PFSK-1 (cell line): Measurements from ENCODE around the gene COL24A1.

Experiments
- FOXP2 ChIP-seq: optimal IDR thresholded peaks from 2 replicates; pipeline ENCODE3; 2011; ENCODE audit warnings: borderline replicate concordance, control low read depth, inconsistent platforms; ENCODE audit not compliant: insufficient read depth; ENCODE audit errors: extremely low read length, extremely low read depth
- POLR2AphosphoS5 ChIP-seq: IDR thresholded peaks from 2 replicates; pipeline ENCODE4 v1.6.1; 2012; ENCODE audit warnings: low read depth, mild to moderate bottlenecking, control low read depth, low read length, moderate library complexity
- SIN3A ChIP-seq: IDR thresholded peaks from 2 replicates; pipeline ENCODE4 v1.6.1; 2012; ENCODE audit warnings: mild to moderate bottlenecking, low read length, moderate library complexity, borderline replicate concordance; ENCODE audit not compliant: insufficient read depth
- TAF1 ChIP-seq: IDR thresholded peaks from 2 replicates; pipeline ENCODE4 v1.6.1; 2012; ENCODE audit warnings: low read length, control low read depth, borderline replicate concordance; ENCODE audit not compliant: insufficient read depth
- TF ChIP-seq, protein P1 (sequence below), 2 experiments: IDR thresholded peaks; 2 replicates each; pipeline versions ENCODE4 v1.6.1 to v1.8.0; 2011 to 2012; ENCODE audit warnings: low read depth in 2 of 2, low read length in 2 of 2, control low read depth in 1 of 2, inconsistent platforms in 1 of 2, mild to moderate bottlenecking in 1 of 2, moderate library complexity in 1 of 2; ENCODE audit not compliant: insufficient read depth in 1 of 2

The COL24A1 gene

DNA sequence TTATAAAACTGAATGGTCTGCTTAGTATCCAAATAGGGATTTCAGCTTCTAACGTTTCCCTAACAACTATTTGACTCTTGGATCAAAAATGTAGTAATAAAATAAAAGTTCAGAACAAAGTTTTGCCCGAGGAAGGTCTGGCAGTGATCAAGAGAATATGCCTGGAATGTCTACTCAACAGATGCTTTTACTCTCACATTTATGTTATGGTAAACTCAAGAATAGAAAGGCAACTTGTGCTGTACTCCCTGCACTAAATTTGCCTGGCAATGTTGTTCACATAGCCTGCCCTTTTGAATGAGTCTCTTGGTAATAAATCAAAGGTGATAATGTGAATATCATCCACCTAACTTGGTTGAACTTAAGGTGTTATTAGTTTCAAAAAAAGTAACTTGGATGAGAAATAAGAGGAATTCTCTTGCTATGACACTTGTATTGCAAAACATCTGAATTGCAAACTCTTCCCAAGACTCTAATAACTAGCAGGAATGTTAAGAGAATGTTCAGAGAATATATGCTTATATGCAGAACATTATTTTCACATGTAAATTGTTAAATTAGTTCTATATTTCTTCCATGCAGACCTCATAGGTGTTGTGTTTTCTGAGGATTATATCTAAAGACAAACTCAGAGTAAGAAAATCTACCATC lies 215.8 kb downstream of the COL24A1 start:
- TF ChIP-seq SIN3A (no peak), TAF1 (no peak), FOXP2 (no peak), POLR2AphosphoS5 (no peak)
- TF ChIP-seq, protein P1, sequence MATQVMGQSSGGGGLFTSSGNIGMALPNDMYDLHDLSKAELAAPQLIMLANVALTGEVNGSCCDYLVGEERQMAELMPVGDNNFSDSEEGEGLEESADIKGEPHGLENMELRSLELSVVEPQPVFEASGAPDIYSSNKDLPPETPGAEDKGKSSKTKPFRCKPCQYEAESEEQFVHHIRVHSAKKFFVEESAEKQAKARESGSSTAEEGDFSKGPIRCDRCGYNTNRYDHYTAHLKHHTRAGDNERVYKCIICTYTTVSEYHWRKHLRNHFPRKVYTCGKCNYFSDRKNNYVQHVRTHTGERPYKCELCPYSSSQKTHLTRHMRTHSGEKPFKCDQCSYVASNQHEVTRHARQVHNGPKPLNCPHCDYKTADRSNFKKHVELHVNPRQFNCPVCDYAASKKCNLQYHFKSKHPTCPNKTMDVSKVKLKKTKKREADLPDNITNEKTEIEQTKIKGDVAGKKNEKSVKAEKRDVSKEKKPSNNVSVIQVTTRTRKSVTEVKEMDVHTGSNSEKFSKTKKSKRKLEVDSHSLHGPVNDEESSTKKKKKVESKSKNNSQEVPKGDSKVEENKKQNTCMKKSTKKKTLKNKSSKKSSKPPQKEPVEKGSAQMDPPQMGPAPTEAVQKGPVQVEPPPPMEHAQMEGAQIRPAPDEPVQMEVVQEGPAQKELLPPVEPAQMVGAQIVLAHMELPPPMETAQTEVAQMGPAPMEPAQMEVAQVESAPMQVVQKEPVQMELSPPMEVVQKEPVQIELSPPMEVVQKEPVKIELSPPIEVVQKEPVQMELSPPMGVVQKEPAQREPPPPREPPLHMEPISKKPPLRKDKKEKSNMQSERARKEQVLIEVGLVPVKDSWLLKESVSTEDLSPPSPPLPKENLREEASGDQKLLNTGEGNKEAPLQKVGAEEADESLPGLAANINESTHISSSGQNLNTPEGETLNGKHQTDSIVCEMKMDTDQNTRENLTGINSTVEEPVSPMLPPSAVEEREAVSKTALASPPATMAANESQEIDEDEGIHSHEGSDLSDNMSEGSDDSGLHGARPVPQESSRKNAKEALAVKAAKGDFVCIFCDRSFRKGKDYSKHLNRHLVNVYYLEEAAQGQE (IDR thresholded peaks at IDR 0.05; ENCODE audit: insufficient read depth in 1 of 2, low read depth in 2 of 2, low read length in 2 of 2) = no peak

DNA sequence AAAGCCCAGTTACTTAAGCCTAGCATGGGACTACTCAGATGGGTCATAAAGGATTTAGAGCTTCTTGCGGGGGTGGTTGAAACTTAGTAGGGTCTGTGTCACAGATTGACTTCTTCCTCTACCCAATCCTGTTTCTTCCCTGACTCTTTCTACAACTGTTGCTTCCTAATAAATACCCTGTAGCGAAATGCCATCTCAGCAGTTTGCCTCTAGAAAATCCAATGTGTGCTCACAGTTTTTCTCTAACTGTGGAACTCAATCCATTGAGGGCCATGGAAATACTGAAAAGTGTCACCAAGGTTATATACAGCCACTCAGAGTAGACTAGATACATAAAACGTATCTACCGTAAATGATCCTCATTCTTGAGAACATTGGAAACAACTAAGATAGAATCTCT lies 217.7 kb downstream of the COL24A1 start:
- TF ChIP-seq POLR2AphosphoS5 = no peak
- TF ChIP-seq, protein P1 (IDR thresholded peaks at IDR 0.05; ENCODE audit: insufficient read depth in 1 of 2, low read depth in 2 of 2, low read length in 2 of 2) = no peak

DNA sequence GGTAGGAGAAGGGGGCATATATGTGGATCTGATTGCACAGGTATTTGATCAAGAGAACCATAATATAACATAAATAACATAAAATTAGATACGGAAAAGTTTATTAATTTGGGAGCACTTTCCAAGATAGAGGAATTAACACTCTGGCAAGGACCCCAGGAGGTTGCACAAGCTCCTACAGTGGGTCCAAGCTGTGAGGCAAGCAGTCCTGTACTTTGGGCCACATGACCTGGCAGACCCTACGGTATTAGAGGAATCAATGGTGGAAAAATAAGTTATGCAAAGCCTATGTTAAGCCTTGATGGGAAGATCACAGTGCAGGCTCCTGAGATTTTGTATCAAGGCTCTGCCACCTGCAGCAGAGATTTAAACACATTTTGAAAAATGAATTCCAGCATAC lies 220.1 kb downstream of the COL24A1 start:
- TF ChIP-seq POLR2AphosphoS5 (no peak), TAF1 (no peak), SIN3A (no peak), FOXP2 (no peak)
- TF ChIP-seq, protein P1 (IDR thresholded peaks at IDR 0.05; ENCODE audit: insufficient read depth in 1 of 2, low read depth in 2 of 2, low read length in 2 of 2) = no peak

DNA sequence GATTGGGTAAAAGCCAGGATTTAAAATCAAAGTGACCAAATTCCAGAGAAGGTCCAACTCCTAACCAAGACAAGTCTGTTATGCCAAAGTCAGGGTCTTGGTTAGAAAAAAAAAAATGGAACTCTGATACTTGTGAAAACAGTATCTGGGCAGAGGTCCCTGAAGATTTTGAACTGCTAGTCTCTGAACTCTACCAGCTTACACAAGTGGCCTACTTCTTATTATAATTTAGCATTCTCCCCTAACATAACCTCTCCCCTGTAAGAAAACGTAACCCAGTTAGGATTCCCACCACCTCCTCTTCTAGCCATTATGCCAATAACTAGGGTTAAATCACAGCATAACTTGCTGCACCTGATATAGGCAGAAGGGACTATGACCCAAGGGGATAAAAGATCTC lies 220.5 kb downstream of the COL24A1 start:
- TF ChIP-seq SIN3A (no peak), FOXP2 (no peak), TAF1 (no peak), POLR2AphosphoS5 (no peak)
- TF ChIP-seq, protein P1 (IDR thresholded peaks at IDR 0.05; ENCODE audit: insufficient read depth in 1 of 2, low read depth in 2 of 2, low read length in 2 of 2) = no peak

DNA sequence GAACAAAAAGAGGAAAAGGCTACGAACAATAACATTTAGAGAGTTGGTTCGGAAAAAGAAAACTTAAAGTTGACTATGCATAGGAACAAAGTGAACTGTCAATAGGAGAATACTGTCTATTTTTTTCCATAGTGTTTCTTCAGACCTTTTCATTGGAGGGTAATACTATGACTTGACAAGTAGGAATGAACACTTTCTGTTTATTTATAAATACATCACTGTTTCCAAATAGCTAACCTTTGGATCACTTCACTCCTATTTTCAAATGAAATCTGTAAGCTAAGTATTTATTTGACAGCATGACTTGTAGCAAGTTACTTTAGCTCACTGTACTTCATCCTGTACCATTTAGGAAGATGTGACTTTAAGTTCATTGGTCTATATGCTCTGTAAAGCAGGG lies 221.3 kb downstream of the COL24A1 start:
- TF ChIP-seq TAF1 (no peak), FOXP2 (no peak), POLR2AphosphoS5 (no peak), SIN3A (no peak)
- TF ChIP-seq, protein P1 (IDR thresholded peaks at IDR 0.05; ENCODE audit: insufficient read depth in 1 of 2, low read depth in 2 of 2, low read length in 2 of 2) = no peak
